Esophagus squamous epithelium (tissue), 5 donors: ENCODE data around the gene CAPNS2. TPM values are rescaled to one million over a fixed set of nuclear protein-coding genes. Genes with fewer than 3 reads are reported as not detected.

Source experiments
- DNase-seq: peaks from one replicate; lab custom pipeline; 2025; lab: John Stamatoyannopoulos, UW
- H3K27ac ChIP-seq, 4 donors: fragments of 200-600 bp; sonication (generic); one replicate each; pipeline ENCODE4 v1.5.1; 2016 to 2019; ENCODE audit warnings: mild to moderate bottlenecking in 1 of 4
- H3K27me3 ChIP-seq, 4 donors: fragments of 200-600 bp; sonication (generic); 1 replicate in 3 of 4; 2 replicates in 1 of 4; pipeline versions ENCODE4 v1.5.1 to v1.6.0; 2017 to 2021; ENCODE audit warnings: antibody characterized with exemption in 1 of 4
- H3K36me3 ChIP-seq, 3 donors: fragments of 200-600 bp; sonication (generic); one replicate each; pipeline ENCODE4 v1.5.1; 2016 to 2019
- H3K4me1 ChIP-seq, 3 donors: fragments of 200-600 bp; sonication (generic); one replicate each; pipeline ENCODE4 v1.5.1; 2017 to 2019
- H3K4me3 ChIP-seq, 4 donors: fragments of 200-600 bp; sonication (generic); 1 replicate in 3 of 4; 2 replicates in 1 of 4; pipeline ENCODE4 v1.5.1; 2016 to 2019; ENCODE audit warnings: mild to moderate bottlenecking in 2 of 4, moderate library complexity in 1 of 4
- H3K9me3 ChIP-seq, 3 donors: fragments of 200-600 bp; sonication (generic); one replicate each; pipeline ENCODE4 v1.5.1; 2016 to 2019
- CTCF ChIP-seq, 6 experiments: fragments of 450-650 bp in 4 of 6; fragments of 200-600 bp in 2 of 6; sonication (generic) in 2 of 6; IDR thresholded peaks; one replicate each; pipeline ENCODE4 v1.5.1; 2016 to 2019; ENCODE audit warnings: antibody characterized with exemption in 6 of 6, mild to moderate bottlenecking in 4 of 6, moderate library complexity in 4 of 6
- POLR2A ChIP-seq, 4 donors: fragments of 450-650 bp; IDR thresholded peaks; one replicate each; pipeline ENCODE4 v1.6.1; 2017; ENCODE audit warnings: antibody characterized with exemption in 4 of 4, mild to moderate bottlenecking in 4 of 4, moderate library complexity in 3 of 4
- WGBS, 2 donors: methylation state at CpG; one replicate each; pipeline ENCODE4 v1.1.5; 2018; 5-methylcytosine and 5-hydroxymethylcytosine counted together
- intact Hi-C: fragments of 100-400 bp; cut with DNase I; formaldehyde crosslinking; loops from one replicate; pipeline ENCODE4 v1.15.0; 2022
- total RNA-seq, 4 donors: library from RNA; depleted of rRNA; stranded (reverse); fragments of >200 nt; gene quantifications; one replicate each; pipeline ENCODE4 v1.1.0, GENCODE V29; 2016
- donor health status: DM: yes; HTN: yes; CAD: no.

Gene CAPNS2
- total RNA-seq, 4 donors from 2014 or later: 58.8 to 145 (median 74.0) TPM

- H3K36me3 ChIP-seq: peaks cover 0 to 53% (median 2%) of the 10 kb centered on the region in 3 donors
- H3K27ac ChIP-seq: no peak overlapping the region
- no peak for TF ChIP-seq CTCF (IDR thresholded peaks at IDR 0.05)
- TF ChIP-seq POLR2A (IDR thresholded peaks at IDR 0.05): no peak
- H3K9me3 ChIP-seq: no peaks in the 10 kb centered on the region
- H3K4me3 ChIP-seq: no peak overlapping the region
- no peaks in the 10 kb centered on the region for H3K27me3 ChIP-seq
- intact Hi-C loops: no loop called here
- 60 to 70% methylated on average over 2 of the region's 2 CpGs for WGBS, 2 donors
- DNase-seq: no peak
- peaks cover 0 to 17% (median 0%) of the 10 kb centered on the region in 3 donors for H3K4me1 ChIP-seq
Measured at GRCh38 chr16:55576384-55576783, 9.9 kb downstream of the CAPNS2 start.

- peaks cover 0 to 59% (median 2%) of the 10 kb centered on the region in 3 donors for H3K36me3 ChIP-seq
- H3K27me3 ChIP-seq: no peaks in the 10 kb centered on the region
- intact Hi-C loops: no loop called here
- WGBS, 2 donors: 70 to 86% methylated on average over 3 of the region's 3 CpGs
- no peak overlapping the region for H3K4me3 ChIP-seq
- no peak for TF ChIP-seq CTCF (IDR thresholded peaks at IDR 0.05)
- H3K4me1 ChIP-seq: peaks cover 0 to 4% (median 0%) of the 10 kb centered on the region in 3 donors
- H3K27ac ChIP-seq: no peak overlapping the region
- no peaks in the 10 kb centered on the region for H3K9me3 ChIP-seq
- no peak for DNase-seq
Measured at GRCh38 chr16:55577887-55578286, 11.4 kb downstream of the CAPNS2 start.

GRCh38 chr16:55585631-55586030 is 19.1 kb downstream of the CAPNS2 start:
- H3K27me3 ChIP-seq: no peaks in the 10 kb centered on the region
- intact Hi-C loops: no loop called here
- WGBS, 2 donors: 67 to 71% methylated on average over 2 of the region's 2 CpGs
- no peak for DNase-seq
- no peak overlapping the region for H3K4me3 ChIP-seq
- TF ChIP-seq CTCF (IDR thresholded peaks at IDR 0.05) (no peak), POLR2A (IDR thresholded peaks at IDR 0.05) (no peak)
- H3K36me3 ChIP-seq: peaks cover 0 to 25% (median 0%) of the 10 kb centered on the region in 3 donors
- no peaks in the 10 kb centered on the region for H3K4me1 ChIP-seq
- H3K9me3 ChIP-seq: no peaks in the 10 kb centered on the region
- no peak overlapping the region for H3K27ac ChIP-seq

GRCh38 chr16:55588799-55589198 is 22.3 kb downstream of the CAPNS2 start:
- no peak for DNase-seq

GRCh38 chr16:55592306-55592705 is 25.8 kb downstream of the CAPNS2 start:
- TF ChIP-seq POLR2A (IDR thresholded peaks at IDR 0.05) (no peak), CTCF (IDR thresholded peaks at IDR 0.05) (no peak)
- intact Hi-C loops: no loop called here
- H3K27ac ChIP-seq: no peak overlapping the region
- no peaks in the 10 kb centered on the region for H3K9me3 ChIP-seq
- peaks cover 0 to 5% (median 0%) of the 10 kb centered on the region in 4 donors for H3K27me3 ChIP-seq
- no peak for DNase-seq
- no peaks in the 10 kb centered on the region for H3K36me3 ChIP-seq
- no peaks in the 10 kb centered on the region for H3K4me1 ChIP-seq
- no peak overlapping the region for H3K4me3 ChIP-seq

More at GRCh38 chr16:55588799-55589198, 22.3 kb downstream of the CAPNS2 start:
- Histone ChIP-seq H3K4me3 (no peak overlapping the region), H3K36me3 (peaks cover 0 to 2% (median 0%) of the 10 kb centered on the region in 3 donors), H3K4me1 (no peaks in the 10 kb centered on the region), H3K9me3 (no peaks in the 10 kb centered on the region), H3K27ac (no peak overlapping the region), H3K27me3 (peaks cover 0 to 5% (median 0%) of the 10 kb centered on the region in 4 donors)
- WGBS, 2 donors: 69 to 88% methylated on average over 6 of the region's 6 CpGs
- TF ChIP-seq POLR2A (IDR thresholded peaks at IDR 0.05) (no peak), CTCF (IDR thresholded peaks at IDR 0.05) (no peak)
- intact Hi-C loops: no loop called here
